K562 (cell line): ENCODE data around the gene SYS1. TPM values are rescaled to one million over a fixed set of nuclear protein-coding genes. Genes with fewer than 3 reads are reported as not detected.

Source experiments
- BDP1 ChIP-seq: IDR thresholded peaks from 3 replicates; pipeline ENCODE4 v1.6.1; 2011; ENCODE audit not compliant: insufficient read length, insufficient read depth
- BRF1 ChIP-seq: IDR thresholded peaks from 3 replicates; pipeline ENCODE4 v1.6.1; 2011; ENCODE audit warnings: borderline replicate concordance, mild to moderate bottlenecking; ENCODE audit not compliant: insufficient read length; ENCODE audit errors: extremely low read depth
- COPS2 ChIP-seq: fragments of 450-650 bp; conservative IDR thresholded peaks from 2 replicates; pipeline ENCODE4 v1.6.1; 2016; ENCODE audit warnings: mild to moderate bottlenecking, moderate library complexity
- ELF4 ChIP-seq: fragments of 450-650 bp; formaldehyde crosslinking; IDR thresholded peaks from 2 replicates; pipeline ENCODE4 v1.4.0; 2022; ENCODE audit warnings: missing genetic modification characterization
- FIP1L1 ChIP-seq: fragments of 200-400 bp; formaldehyde crosslinking; IDR thresholded peaks from 2 replicates; pipeline ENCODE4 v1.6.1; 2018; ENCODE audit warnings: mild to moderate bottlenecking, low read depth, low read length; ENCODE audit not compliant: poor library complexity, severe bottlenecking
- GATAD2A ChIP-seq: fragments of 450-650 bp; IDR thresholded peaks from 2 replicates; pipeline ENCODE4 v1.6.1; 2017
- KAT8 ChIP-seq: fragments of 450-650 bp; IDR thresholded peaks from 2 replicates; pipeline ENCODE4 v1.6.1; 2016; ENCODE audit warnings: low read depth, mild to moderate bottlenecking
- KHSRP ChIP-seq: fragments of 450-650 bp; IDR thresholded peaks from 2 replicates; pipeline ENCODE4 v1.6.1; 2017
- KLF6 ChIP-seq: fragments of 250-450 bp; sonication (Bioruptor Pico); IDR thresholded peaks from 2 replicates; pipeline ENCODE4 v1.4.0; 2020; ENCODE audit warnings: mild to moderate bottlenecking, moderate library complexity, borderline replicate concordance
- MTA3 ChIP-seq: fragments of 450-650 bp; formaldehyde crosslinking; IDR thresholded peaks from 2 replicates; pipeline ENCODE4 v1.6.1; 2017; ENCODE audit warnings: mild to moderate bottlenecking, borderline replicate concordance
- NFE2 ChIP-seq: IDR thresholded peaks from 2 replicates; pipeline ENCODE4 v1.6.1; 2014; ENCODE audit warnings: antibody characterized with exemption, low read depth
- NR2C1 ChIP-seq, 2 experiments: fragments of 450-650 bp; IDR thresholded peaks; 2 replicates each; pipeline ENCODE4 v1.6.1; 2017; ENCODE audit warnings: mild to moderate bottlenecking in 2 of 2, antibody characterized with exemption in 1 of 2, inconsistent platforms in 1 of 2, missing compliant biosample characterization in 1 of 2, missing genetic modification characterization in 1 of 2
- NUFIP1 ChIP-seq: fragments of 450-650 bp; IDR thresholded peaks from 2 replicates; pipeline ENCODE4 v1.6.1; 2018; ENCODE audit not compliant: partially characterized antibody
- POLR2AphosphoS5 ChIP-seq: IDR thresholded peaks from 2 replicates; pipeline ENCODE4 v1.6.1; 2011; ENCODE audit warnings: mild to moderate bottlenecking, low read depth, low read length, moderate library complexity; ENCODE audit not compliant: control insufficient read depth, insufficient read depth
- RBFOX2 ChIP-seq: fragments of 200-400 bp; formaldehyde crosslinking; IDR thresholded peaks from 2 replicates; pipeline ENCODE4 v1.6.1; 2017; ENCODE audit warnings: low read depth, mild to moderate bottlenecking, low read length, moderate library complexity
- SP1 ChIP-seq: sonication (generic); formaldehyde crosslinking; IDR thresholded peaks from 2 replicates; pipeline ENCODE4 v1.8.1; 2022; ENCODE audit warnings: mild to moderate bottlenecking, missing genetic modification reagents
- TAF7 ChIP-seq: fragments of 450-650 bp; IDR thresholded peaks from 2 replicates; pipeline ENCODE4 v1.6.1; 2016; ENCODE audit warnings: missing genetic modification characterization, missing compliant biosample characterization
- YY1 ChIP-seq, 3 experiments: IDR thresholded peaks; 2 replicates each; pipeline ENCODE4 v1.6.1; 2011; ENCODE audit warnings: low read length in 2 of 3, mild to moderate bottlenecking in 2 of 3, moderate library complexity in 2 of 3, borderline replicate concordance in 1 of 3, control low read depth in 1 of 3, low read depth in 1 of 3; ENCODE audit not compliant: insufficient read depth in 3 of 3, insufficient replicate concordance in 2 of 3, control insufficient read depth in 1 of 3, insufficient read length in 1 of 3; ENCODE audit errors: extremely low read depth in 1 of 3
- ZNF282 ChIP-seq: sonication (generic); formaldehyde crosslinking; IDR thresholded peaks from 2 replicates; pipeline ENCODE4 v1.8.1; 2023; ENCODE audit warnings: missing genetic modification reagents
- ZNF79 ChIP-seq: fragments of 250-450 bp; sonication (Bioruptor Pico); IDR thresholded peaks from 2 replicates; pipeline ENCODE4 v1.4.0; 2020; ENCODE audit warnings: low read depth, mild to moderate bottlenecking, moderate library complexity
- polyA plus RNA-seq, 8 experiments: library from polyadenylated mRNA; depleted of rRNA in 4 of 8; stranded (reverse) in 5 of 8; unstranded in 3 of 8; fragments of >200 nt; fragmentation: Nextera tagmentation in 2 of 8; fragmentation: Illumina TruSeq in 1 of 8; extraction: Ambion mirVana in 2 of 8; extraction: Trizol in 1 of 8; gene quantifications; 2 replicates each; pipeline versions ENCODE4 v1.2.1 to v1.2.3, GENCODE V29; 2011 to 2014; ENCODE audit warnings: inconsistent platforms in 1 of 8, missing spikeins in 1 of 8
- total RNA-seq, 7 experiments: library from RNA; depleted of rRNA in 6 of 7; stranded (reverse); fragments of >200 nt in 6 of 7; fragmentation: Illumina TruSeq in 2 of 7; extraction: Trizol in 2 of 7; gene quantifications; 2 replicates each; pipeline versions ENCODE4 v1.2.1 to v1.2.3, GENCODE V29; 2011 to 2021; ENCODE audit warnings: low replicate concordance in 1 of 7
- TF ChIP-seq, protein P1 (sequence below): IDR thresholded peaks from 2 replicates; pipeline ENCODE4 v1.6.1; 2011; ENCODE audit warnings: borderline replicate concordance, low read depth, mild to moderate bottlenecking, moderate library complexity, low read length; ENCODE audit not compliant: insufficient read depth, poor library complexity, severe bottlenecking
- TF ChIP-seq, protein P2 (sequence below): fragments of 250-450 bp; sonication (Bioruptor Pico); IDR thresholded peaks from 2 replicates; pipeline ENCODE4 v1.4.0; 2020; ENCODE audit warnings: borderline replicate concordance
- TF ChIP-seq, protein P3 (sequence below): sonication (generic); formaldehyde crosslinking; IDR thresholded peaks from 2 replicates; pipeline ENCODE4 v1.8.0; 2022; ENCODE audit warnings: mild to moderate bottlenecking, low read depth, missing genetic modification reagents

Gene SYS1
- total and polyA plus RNA-seq, 9 of the 15 experiments (the other 6 are each of a cell fraction or from before 2014, with no cell fraction given): 11.1 to 25.2 (median 17.5) TPM

DNA sequence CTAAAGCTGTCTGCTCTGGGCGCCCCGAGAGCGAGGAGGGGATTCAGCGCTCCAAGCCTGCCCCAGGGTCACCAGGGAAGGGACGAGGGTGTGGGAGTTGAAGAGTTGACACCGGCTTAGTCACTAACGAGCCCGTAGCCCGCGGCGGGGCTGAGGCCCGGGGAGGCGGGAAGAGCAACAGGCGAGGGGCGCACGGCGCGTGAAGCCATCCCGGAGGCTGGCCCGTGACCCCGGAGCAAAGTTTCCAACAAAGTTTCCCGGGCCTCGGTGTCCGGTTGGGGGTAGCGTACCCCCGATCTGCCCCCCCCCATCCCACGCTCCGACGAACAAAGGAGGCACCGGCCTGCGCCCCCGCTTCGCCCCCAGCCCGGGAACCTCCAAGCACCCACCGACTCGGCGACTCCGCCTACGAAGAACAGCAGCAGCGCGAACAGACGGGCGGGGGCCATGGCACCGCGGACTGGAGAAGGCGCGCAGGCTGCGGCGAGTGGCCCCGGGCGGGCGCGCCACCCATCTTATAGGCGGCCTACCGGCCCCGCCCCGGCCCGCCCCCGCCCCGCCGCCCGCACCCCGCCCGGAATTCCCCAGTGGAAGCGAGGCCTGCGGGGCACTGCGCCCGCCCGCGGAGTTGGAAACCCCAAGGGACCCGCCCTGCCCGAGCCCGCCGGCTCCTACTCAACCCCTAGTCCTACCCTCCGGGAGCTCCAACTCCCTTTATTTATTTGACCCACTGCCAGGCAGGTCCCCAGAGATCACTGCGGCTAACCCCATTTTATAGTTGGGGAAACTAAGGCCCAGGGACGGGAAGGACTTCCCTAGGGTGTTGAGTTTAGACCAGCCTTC, 14.8 kb upstream of the SYS1 start, which contains the start of gene SDC4 (continued):
- TF ChIP-seq NR2C1 (IDR thresholded peaks at IDR 0.05): no peak
- TF ChIP-seq NR2C1 (tag; IDR thresholded peaks at IDR 0.05): no peak
- TF ChIP-seq KLF6 (CRISPR knock-in tag): no peak
- no peak for TF ChIP-seq ELF4 (CRISPR knock-in tag)
- TF ChIP-seq FIP1L1: peak; percentile 65
- TF ChIP-seq, protein P1, sequence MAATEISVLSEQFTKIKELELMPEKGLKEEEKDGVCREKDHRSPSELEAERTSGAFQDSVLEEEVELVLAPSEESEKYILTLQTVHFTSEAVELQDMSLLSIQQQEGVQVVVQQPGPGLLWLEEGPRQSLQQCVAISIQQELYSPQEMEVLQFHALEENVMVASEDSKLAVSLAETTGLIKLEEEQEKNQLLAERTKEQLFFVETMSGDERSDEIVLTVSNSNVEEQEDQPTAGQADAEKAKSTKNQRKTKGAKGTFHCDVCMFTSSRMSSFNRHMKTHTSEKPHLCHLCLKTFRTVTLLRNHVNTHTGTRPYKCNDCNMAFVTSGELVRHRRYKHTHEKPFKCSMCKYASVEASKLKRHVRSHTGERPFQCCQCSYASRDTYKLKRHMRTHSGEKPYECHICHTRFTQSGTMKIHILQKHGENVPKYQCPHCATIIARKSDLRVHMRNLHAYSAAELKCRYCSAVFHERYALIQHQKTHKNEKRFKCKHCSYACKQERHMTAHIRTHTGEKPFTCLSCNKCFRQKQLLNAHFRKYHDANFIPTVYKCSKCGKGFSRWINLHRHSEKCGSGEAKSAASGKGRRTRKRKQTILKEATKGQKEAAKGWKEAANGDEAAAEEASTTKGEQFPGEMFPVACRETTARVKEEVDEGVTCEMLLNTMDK: no peak
- TF ChIP-seq TAF7 (tag): peak; percentile 61
- TF ChIP-seq GATAD2A: no peak
- TF ChIP-seq, protein P2, sequence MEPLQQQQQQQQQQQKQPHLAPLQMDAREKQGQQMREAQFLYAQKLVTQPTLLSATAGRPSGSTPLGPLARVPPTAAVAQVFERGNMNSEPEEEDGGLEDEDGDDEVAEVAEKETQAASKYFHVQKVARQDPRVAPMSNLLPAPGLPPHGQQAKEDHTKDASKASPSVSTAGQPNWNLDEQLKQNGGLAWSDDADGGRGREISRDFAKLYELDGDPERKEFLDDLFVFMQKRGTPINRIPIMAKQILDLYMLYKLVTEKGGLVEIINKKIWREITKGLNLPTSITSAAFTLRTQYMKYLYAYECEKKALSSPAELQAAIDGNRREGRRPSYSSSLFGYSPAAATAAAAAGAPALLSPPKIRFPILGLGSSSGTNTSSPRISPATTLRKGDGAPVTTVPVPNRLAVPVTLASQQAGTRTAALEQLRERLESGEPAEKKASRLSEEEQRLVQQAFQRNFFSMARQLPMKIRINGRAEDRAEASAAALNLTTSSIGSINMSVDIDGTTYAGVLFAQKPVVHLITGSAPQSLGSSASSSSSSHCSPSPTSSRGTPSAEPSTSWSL (CRISPR knock-in tag): no peak
- TF ChIP-seq NFE2: peak; percentile 13; the same call in 1 of the 2 replicates
- peak; percentile 92 for TF ChIP-seq RBFOX2
- no peak for TF ChIP-seq NUFIP1
- no peak for TF ChIP-seq KHSRP
- TF ChIP-seq MTA3: peak; percentile 68; the same call in 1 of the 2 replicates
- peak; percentile 93 for TF ChIP-seq POLR2AphosphoS5
- TF ChIP-seq COPS2: no peak
- TF ChIP-seq ZNF282: no peak
- TF ChIP-seq BRF1: no peak
- TF ChIP-seq SP1 (CRISPR knock-in tag): no peak
- TF ChIP-seq YY1 (IDR thresholded peaks at IDR 0.05; ENCODE audit: borderline replicate concordance in 1 of 3, control insufficient read depth in 1 of 3, extremely low read depth in 1 of 3, insufficient read depth in 3 of 3, insufficient read length in 1 of 3, insufficient replicate concordance in 2 of 3, low read depth in 1 of 3, low read length in 2 of 3): peak in 2 of 3 experiments; percentile 45 to 66
- no peak for TF ChIP-seq BDP1
- TF ChIP-seq, protein P3, sequence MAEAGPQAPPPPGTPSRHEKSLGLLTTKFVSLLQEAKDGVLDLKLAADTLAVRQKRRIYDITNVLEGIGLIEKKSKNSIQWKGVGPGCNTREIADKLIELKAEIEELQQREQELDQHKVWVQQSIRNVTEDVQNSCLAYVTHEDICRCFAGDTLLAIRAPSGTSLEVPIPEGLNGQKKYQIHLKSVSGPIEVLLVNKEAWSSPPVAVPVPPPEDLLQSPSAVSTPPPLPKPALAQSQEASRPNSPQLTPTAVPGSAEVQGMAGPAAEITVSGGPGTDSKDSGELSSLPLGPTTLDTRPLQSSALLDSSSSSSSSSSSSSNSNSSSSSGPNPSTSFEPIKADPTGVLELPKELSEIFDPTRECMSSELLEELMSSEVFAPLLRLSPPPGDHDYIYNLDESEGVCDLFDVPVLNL (CRISPR knock-in tag): no peak
- TF ChIP-seq ZNF79: no peak
- no peak for TF ChIP-seq KAT8
